Fibroblast of the aortic adventitia (primary cell): ENCODE data around the gene MGAT3. TPM values are rescaled to one million over a fixed set of nuclear protein-coding genes. Genes with fewer than 3 reads are reported as not detected.

Experiments used
- DNase-seq: peaks from one replicate; pipeline ENCODE4 v3.0.0-alpha.2; 2010; ENCODE audit warnings: low read depth
- H3K4me3 ChIP-seq: 2 replicates; pipeline ENCODE4 v1.5.1; 2011; ENCODE audit warnings: low read depth, mild to moderate bottlenecking, control low read depth, low read length, moderate library complexity
- CTCF ChIP-seq: IDR thresholded peaks from 2 replicates; pipeline ENCODE4 v1.5.1; 2011; ENCODE audit warnings: mild to moderate bottlenecking, low read length, control low read depth, inconsistent platforms; ENCODE audit not compliant: insufficient read depth
- total RNA-seq: library from RNA; depleted of rRNA; stranded (reverse); fragments of >200 nt; gene quantifications from 2 replicates; pipeline ENCODE4 v1.2.3, GENCODE V29; 2012; ENCODE audit warnings: low replicate concordance

Gene MGAT3
- total RNA-seq, 1 donor, result 0.27 TPM

GRCh38 chr22:39457198-39457555, 365 bp downstream of the MGAT3 start:
- no peak overlapping the region for H3K4me3 ChIP-seq
- no peak for TF ChIP-seq CTCF
- DNase-seq, result no peak

- TF ChIP-seq CTCF, result no peak
- DNase-seq, result no peak
- no peak overlapping the region for H3K4me3 ChIP-seq
Measured at GRCh38 chr22:39457556-39458443, 988 bp downstream of the MGAT3 start.

GRCh38 chr22:39458444-39459083, 1.8 kb downstream of the MGAT3 start:
- TF ChIP-seq CTCF, result no peak
- no peak for DNase-seq
- no peak overlapping the region for H3K4me3 ChIP-seq

GRCh38 chr22:39459681-39460080, 2.9 kb downstream of the MGAT3 start:
- DNase-seq, result no peak
- H3K4me3 ChIP-seq, result no peak overlapping the region
- TF ChIP-seq CTCF, result no peak

- no peak for TF ChIP-seq CTCF
- DNase-seq, result no peak
- no peak overlapping the region for H3K4me3 ChIP-seq
Measured at GRCh38 chr22:39462443-39463221, 5.8 kb downstream of the MGAT3 start.

GRCh38 chr22:39463277-39463676, 6.5 kb downstream of the MGAT3 start:
- TF ChIP-seq CTCF, result no peak
- DNase-seq, result no peak
- H3K4me3 ChIP-seq, result no peak overlapping the region
